ENCODE results near the gene MYO15A.

DNA sequence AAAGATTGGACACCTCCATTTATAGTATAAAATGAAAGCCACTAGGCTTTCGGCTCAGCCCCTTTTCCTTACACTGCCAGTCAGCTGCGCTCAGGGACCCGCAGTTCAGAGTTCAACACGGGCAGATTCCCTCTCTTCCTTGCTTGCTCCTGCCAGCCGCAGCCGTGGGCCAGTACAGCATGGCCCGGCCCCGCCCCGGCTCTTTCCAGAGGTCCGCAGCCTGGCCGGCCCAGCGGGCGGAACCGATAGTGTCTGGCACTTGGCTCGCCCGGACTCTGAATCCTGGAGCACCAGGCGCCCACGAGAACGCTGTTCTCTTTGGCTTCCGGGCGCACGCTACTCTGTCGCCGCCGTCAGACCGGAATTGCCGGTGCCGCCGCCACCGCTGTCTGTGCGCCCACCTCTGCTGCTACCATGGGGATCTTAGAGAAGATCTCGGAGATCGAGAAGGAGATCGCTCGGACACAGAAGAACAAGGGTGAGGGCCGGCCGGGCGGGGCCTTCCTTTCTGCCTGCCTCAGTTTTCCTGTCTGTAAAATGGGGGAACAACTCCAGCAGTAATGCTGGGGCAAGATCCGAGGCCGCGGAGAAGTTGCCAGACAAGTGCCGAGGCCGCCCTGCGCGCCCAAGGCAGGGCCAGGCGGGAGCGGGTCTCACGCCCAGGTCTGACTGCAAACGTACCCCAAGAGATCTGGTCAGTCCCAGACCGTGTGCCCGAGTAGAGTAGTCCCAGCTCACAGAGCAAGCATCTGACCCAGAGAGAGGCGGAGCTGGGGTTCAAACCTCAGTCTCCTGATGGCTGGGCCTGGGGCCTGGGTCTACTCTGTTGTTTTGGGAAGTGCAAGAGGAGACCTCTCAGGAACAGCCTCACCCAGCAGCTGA lies 20.7 kb upstream of the MYO15A start, which contains the start of gene DRG2:
- TF ChIP-seq, protein P1, sequence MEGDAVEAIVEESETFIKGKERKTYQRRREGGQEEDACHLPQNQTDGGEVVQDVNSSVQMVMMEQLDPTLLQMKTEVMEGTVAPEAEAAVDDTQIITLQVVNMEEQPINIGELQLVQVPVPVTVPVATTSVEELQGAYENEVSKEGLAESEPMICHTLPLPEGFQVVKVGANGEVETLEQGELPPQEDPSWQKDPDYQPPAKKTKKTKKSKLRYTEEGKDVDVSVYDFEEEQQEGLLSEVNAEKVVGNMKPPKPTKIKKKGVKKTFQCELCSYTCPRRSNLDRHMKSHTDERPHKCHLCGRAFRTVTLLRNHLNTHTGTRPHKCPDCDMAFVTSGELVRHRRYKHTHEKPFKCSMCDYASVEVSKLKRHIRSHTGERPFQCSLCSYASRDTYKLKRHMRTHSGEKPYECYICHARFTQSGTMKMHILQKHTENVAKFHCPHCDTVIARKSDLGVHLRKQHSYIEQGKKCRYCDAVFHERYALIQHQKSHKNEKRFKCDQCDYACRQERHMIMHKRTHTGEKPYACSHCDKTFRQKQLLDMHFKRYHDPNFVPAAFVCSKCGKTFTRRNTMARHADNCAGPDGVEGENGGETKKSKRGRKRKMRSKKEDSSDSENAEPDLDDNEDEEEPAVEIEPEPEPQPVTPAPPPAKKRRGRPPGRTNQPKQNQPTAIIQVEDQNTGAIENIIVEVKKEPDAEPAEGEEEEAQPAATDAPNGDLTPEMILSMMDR (IDR thresholded peaks at IDR 0.05): peak in 2 of 5 experiments; percentile 12
- TF ChIP-seq POLR2A (IDR thresholded peaks at IDR 0.05) (peak; percentile 41), POLR2AphosphoS5 (IDR thresholded peaks at IDR 0.05) (peak; percentile 60 to 79 (median 67))
